ENCODE results near the gene DAGLA.

The DAGLA gene

GRCh38 chr11:61785837-61786402 lies 105.7 kb downstream of the DAGLA start:
- Histone ChIP-seq H3K4me3 (ENCODE audit: insufficient read depth, low read length, poor library complexity, severe bottlenecking) (no peak overlapping the region), H3K4me2 (ENCODE audit: low read depth, low read length, poor library complexity, severe bottlenecking) (no peak overlapping the region), H3K9me3 (ENCODE audit: insufficient read depth, low read length) (no peaks in the 10 kb centered on the region), H3F3A (ENCODE audit: insufficient read depth) (no peaks in the 10 kb centered on the region), H3K27me3 (ENCODE audit: low read length) (no peaks in the 10 kb centered on the region), H3K9ac (ENCODE audit: low read length) (no peak overlapping the region), H3K79me2 (ENCODE audit: insufficient read depth, low read length) (0 out of 2 replicates have a peak, but pooled peaks cover 7% of the 10 kb centered on the region), H3K27ac (ENCODE audit: low read depth, low read length) (no peak overlapping the region), H4K20me1 (ENCODE audit: low read depth, low read length) (no peaks in the 10 kb centered on the region), H2AFZ (ENCODE audit: low read depth, low read length, severe bottlenecking) (no peak overlapping the region), H3K36me3 (ENCODE audit: low read length) (no peaks in the 10 kb centered on the region), H3K9me2 (replicated peaks; ENCODE audit: insufficient read depth, low read length) (no peaks in the 10 kb centered on the region)
- TF ChIP-seq CTCF (IDR thresholded peaks at IDR 0.05; ENCODE audit: insufficient read depth, low read length, poor library complexity, severe bottlenecking) (no peak), EZH2phosphoT487 (conservative IDR thresholded peaks at IDR 0.05; ENCODE audit: low read length) (no peak)

- Histone ChIP-seq H3K9me3 (ENCODE audit: insufficient read depth, low read length) (no peaks in the 10 kb centered on the region), H3K27ac (ENCODE audit: low read depth, low read length) (no peak overlapping the region), H3K27me3 (ENCODE audit: low read length) (no peaks in the 10 kb centered on the region), H3K4me3 (ENCODE audit: insufficient read depth, low read length, poor library complexity, severe bottlenecking) (no peak overlapping the region), H4K20me1 (ENCODE audit: low read depth, low read length) (no peaks in the 10 kb centered on the region), H2AFZ (ENCODE audit: low read depth, low read length, severe bottlenecking) (no peak overlapping the region), H3K9me2 (replicated peaks; ENCODE audit: insufficient read depth, low read length) (no peaks in the 10 kb centered on the region), H3K36me3 (ENCODE audit: low read length) (no peaks in the 10 kb centered on the region), H3K9ac (ENCODE audit: low read length) (no peak overlapping the region), H3K79me2 (ENCODE audit: insufficient read depth, low read length) (peaks cover 24% of the 10 kb centered on the region), H3K4me2 (ENCODE audit: low read depth, low read length, poor library complexity, severe bottlenecking) (no peak overlapping the region), H3F3A (ENCODE audit: insufficient read depth) (no peaks in the 10 kb centered on the region)
- peak; percentile 59 for TF ChIP-seq CTCF (IDR thresholded peaks at IDR 0.05; ENCODE audit: insufficient read depth, low read length, poor library complexity, severe bottlenecking)
- no peak for TF ChIP-seq EZH2phosphoT487 (conservative IDR thresholded peaks at IDR 0.05; ENCODE audit: low read length)
Observed at GRCh38 chr11:61787928-61788491, 107.8 kb downstream of the DAGLA start.

GRCh38 chr11:61791737-61792309 lies 111.6 kb downstream of the DAGLA start:
- peaks cover 9% of the 10 kb centered on the region; the same call in 1 of the 2 replicates for H3K36me3 ChIP-seq (ENCODE audit: low read length)
- H3K27me3 ChIP-seq (ENCODE audit: low read length): no peaks in the 10 kb centered on the region
- peaks cover 2% of the 10 kb centered on the region for H3F3A ChIP-seq (ENCODE audit: insufficient read depth)
- H3K79me2 ChIP-seq (ENCODE audit: insufficient read depth, low read length): peaks cover 62% of the 10 kb centered on the region
- peak overlapping the region; percentile 86 for H2AFZ ChIP-seq (ENCODE audit: low read depth, low read length, severe bottlenecking)
- peak overlapping the region; percentile 93 for H3K9ac ChIP-seq (ENCODE audit: low read length)
- H3K9me2 ChIP-seq (replicated peaks; ENCODE audit: insufficient read depth, low read length): no peaks in the 10 kb centered on the region
- TF ChIP-seq CTCF (IDR thresholded peaks at IDR 0.05; ENCODE audit: insufficient read depth, low read length, poor library complexity, severe bottlenecking) (no peak), EZH2phosphoT487 (conservative IDR thresholded peaks at IDR 0.05; ENCODE audit: low read length) (no peak)
- no peaks in the 10 kb centered on the region for H3K9me3 ChIP-seq (ENCODE audit: insufficient read depth, low read length)
- peaks cover 8% of the 10 kb centered on the region; the same call in 1 of the 2 replicates for H4K20me1 ChIP-seq (ENCODE audit: low read depth, low read length)
- H3K4me2 ChIP-seq (ENCODE audit: low read depth, low read length, poor library complexity, severe bottlenecking): peak overlapping the region; percentile 94
- H3K27ac ChIP-seq (ENCODE audit: low read depth, low read length): peak overlapping the region; percentile 88
- peak overlapping the region; percentile 92 for H3K4me3 ChIP-seq (ENCODE audit: insufficient read depth, low read length, poor library complexity, severe bottlenecking)

Data from SU-DHL-6 (cell line).